ENCODE results near the gene SKIDA1. TPM values are rescaled to one million over a fixed set of nuclear protein-coding genes. Genes with fewer than 3 reads are reported as not detected.

SKIDA1 gene
- total RNA-seq, 1 experiment from 2014 or later, result 0.34 TPM

DNA sequence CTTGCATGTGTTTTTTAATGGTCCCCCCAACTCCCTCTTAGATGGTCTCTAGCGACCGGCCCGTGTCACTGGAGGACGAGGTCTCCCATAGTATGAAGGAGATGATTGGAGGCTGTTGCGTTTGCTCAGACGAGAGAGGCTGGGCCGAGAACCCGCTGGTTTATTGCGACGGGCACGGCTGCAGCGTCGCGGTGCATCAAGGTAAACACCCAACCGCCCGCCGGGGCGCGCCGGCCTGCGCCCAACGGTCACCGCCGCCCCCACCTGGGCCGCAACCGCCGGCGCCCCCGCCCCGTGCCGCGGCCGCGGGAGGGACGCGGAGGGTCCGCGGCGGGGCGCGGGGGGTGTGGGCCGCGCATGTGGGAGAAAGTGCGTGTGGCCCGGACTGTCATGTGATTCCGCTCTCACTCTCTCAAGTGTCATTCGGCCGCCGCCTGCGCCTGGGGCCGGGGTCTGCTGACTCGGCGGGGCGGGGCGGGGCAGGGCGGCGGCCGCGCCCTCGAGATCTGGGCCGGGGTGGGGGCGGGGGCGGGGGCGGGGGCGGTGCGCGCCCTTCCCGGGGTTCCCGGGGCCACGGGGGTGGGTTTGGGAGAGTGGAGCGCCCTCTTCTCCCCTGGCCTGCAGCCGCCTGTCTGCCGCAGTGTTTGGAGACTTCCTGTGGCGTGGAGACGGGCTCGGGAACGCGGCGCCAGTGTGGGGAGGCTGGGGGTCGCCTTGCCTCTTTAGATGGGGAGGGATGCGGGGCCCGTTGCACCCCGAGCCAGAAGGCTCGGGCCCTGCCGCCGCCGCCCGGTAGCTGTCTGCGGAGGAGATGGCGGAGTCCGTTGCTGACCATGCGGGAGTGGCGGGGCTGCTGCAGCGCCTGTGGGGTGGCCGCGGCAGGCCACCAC lies 9.4 kb upstream of the SKIDA1 start:
- intact Hi-C loops (cut with micrococcal nuclease), result loop anchor here (5.0 kb wide), 1 partner anchor 363 kb away; no protein-coding TSS in a partner anchor
- Histone ChIP-seq H3K9me2 (ENCODE audit: insufficient read depth) (no peaks in the 10 kb centered on the region), H3K9me3 (ENCODE audit: control insufficient read depth in 1 of 2, insufficient read depth in 1 of 2, low read depth in 1 of 2, low read length in 2 of 2) (no peaks in the 10 kb centered on the region), H3K4me2 (ENCODE audit: low read length) (peak overlapping the region; percentile 85), H4K20me1 (ENCODE audit: insufficient read depth) (no peaks in the 10 kb centered on the region), H3K4me1 (ENCODE audit: control insufficient read depth in 1 of 2, insufficient read depth in 2 of 2, low read length in 2 of 2) (peaks cover 21 to 54% of the 10 kb centered on the region in 2 experiments; a peak in 3 of 4 replicates), H3K27me3 (ENCODE audit: insufficient read depth, low read length) (no peaks in the 10 kb centered on the region), H3K4me3 (replicated peaks in 1 of 2; ENCODE audit: low read depth in 1 of 2, low read length in 2 of 2) (peak overlapping the region; percentile 60 to 70), H3K79me2 (ENCODE audit: insufficient read depth, low read length) (peaks cover 48% of the 10 kb centered on the region), H2AFZ (ENCODE audit: low read depth, low read length, poor library complexity, severe bottlenecking) (no peak overlapping the region), H3K27ac (ENCODE audit: low read depth, low read length) (peak overlapping the region; percentile 76), H3K9ac (ENCODE audit: low read length) (peak overlapping the region; percentile 69), H3K36me3 (ENCODE audit: control insufficient read depth in 1 of 2, insufficient read depth in 2 of 2, low read length in 2 of 2) (peaks cover 12 to 14% of the 10 kb centered on the region in 2 experiments; a peak in 3 of 4 replicates)
- ChIA-PET CTCF (no interaction called here), RAD21 (ENCODE audit: low non-redundant PET in 1 of 2, low total read pairs in 2 of 2, uncharacterized antibody in 2 of 2, unreplicated experiment in 2 of 2) (interaction anchor here in 1 of 2 experiments (0.7 kb wide), 1 partner anchor 19 kb away, joined by 4 read pairs; no protein-coding TSS in a partner anchor), POLR2A (no interaction called here)
- no TSS peak for BruUV-seq (replicated peaks)
- TF ChIP-seq ELF1 (IDR thresholded peaks at IDR 0.05; ENCODE audit: borderline replicate concordance, low read depth) (no peak), EZH2phosphoT487 (IDR thresholded peaks at IDR 0.05; ENCODE audit: borderline replicate concordance) (no peak), JUND (IDR thresholded peaks at IDR 0.05) (no peak), RAD21 (IDR thresholded peaks at IDR 0.05; ENCODE audit: low read depth) (no peak), ZFX (IDR thresholded peaks at IDR 0.05) (peak; percentile 49), YY1 (IDR thresholded peaks at IDR 0.05; ENCODE audit: extremely low read depth, insufficient replicate concordance, low read depth, low read length) (peak; percentile 25), ZNF274 (IDR thresholded peaks at IDR 0.05; ENCODE audit: low read depth, low read length) (no peak), POLR2A (IDR thresholded peaks at IDR 0.05; ENCODE audit: borderline replicate concordance, extremely low read depth, insufficient read depth, insufficient read length) (peak; percentile 23), TCF7L2 (IDR thresholded peaks at IDR 0.05; ENCODE audit: borderline replicate concordance, extremely low read depth, insufficient read depth, insufficient read length) (peak; percentile 70), EZH2 (IDR thresholded peaks at IDR 0.05) (no peak), CEBPB (IDR thresholded peaks at IDR 0.05; ENCODE audit: low read depth) (no peak), SIN3A (IDR thresholded peaks at IDR 0.05; ENCODE audit: low read depth) (no peak), SP1 (IDR thresholded peaks at IDR 0.05; ENCODE audit: low read depth) (no peak), ZBTB33 (IDR thresholded peaks at IDR 0.05; ENCODE audit: extremely low read depth, insufficient replicate concordance, low read length) (no peak), POLR2AphosphoS5 (IDR thresholded peaks at IDR 0.05; ENCODE audit: low read depth, low read length) (no peak)
- TF ChIP-seq, protein P1, sequence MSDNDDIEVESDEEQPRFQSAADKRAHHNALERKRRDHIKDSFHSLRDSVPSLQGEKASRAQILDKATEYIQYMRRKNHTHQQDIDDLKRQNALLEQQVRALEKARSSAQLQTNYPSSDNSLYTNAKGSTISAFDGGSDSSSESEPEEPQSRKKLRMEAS (IDR thresholded peaks at IDR 0.05), result 0 out of 2 replicates have a peak, but pooled peaks have one; percentile 34
- TF ChIP-seq, protein P2, sequence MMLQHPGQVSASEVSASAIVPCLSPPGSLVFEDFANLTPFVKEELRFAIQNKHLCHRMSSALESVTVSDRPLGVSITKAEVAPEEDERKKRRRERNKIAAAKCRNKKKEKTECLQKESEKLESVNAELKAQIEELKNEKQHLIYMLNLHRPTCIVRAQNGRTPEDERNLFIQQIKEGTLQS (IDR thresholded peaks at IDR 0.05), result no peak
- TF ChIP-seq, protein P3, sequence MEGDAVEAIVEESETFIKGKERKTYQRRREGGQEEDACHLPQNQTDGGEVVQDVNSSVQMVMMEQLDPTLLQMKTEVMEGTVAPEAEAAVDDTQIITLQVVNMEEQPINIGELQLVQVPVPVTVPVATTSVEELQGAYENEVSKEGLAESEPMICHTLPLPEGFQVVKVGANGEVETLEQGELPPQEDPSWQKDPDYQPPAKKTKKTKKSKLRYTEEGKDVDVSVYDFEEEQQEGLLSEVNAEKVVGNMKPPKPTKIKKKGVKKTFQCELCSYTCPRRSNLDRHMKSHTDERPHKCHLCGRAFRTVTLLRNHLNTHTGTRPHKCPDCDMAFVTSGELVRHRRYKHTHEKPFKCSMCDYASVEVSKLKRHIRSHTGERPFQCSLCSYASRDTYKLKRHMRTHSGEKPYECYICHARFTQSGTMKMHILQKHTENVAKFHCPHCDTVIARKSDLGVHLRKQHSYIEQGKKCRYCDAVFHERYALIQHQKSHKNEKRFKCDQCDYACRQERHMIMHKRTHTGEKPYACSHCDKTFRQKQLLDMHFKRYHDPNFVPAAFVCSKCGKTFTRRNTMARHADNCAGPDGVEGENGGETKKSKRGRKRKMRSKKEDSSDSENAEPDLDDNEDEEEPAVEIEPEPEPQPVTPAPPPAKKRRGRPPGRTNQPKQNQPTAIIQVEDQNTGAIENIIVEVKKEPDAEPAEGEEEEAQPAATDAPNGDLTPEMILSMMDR (IDR thresholded peaks at IDR 0.05 in 2 of 3, conservative IDR thresholded peaks at IDR 0.05 in 1 of 3; ENCODE audit: borderline replicate concordance in 1 of 3, insufficient read depth in 1 of 3, low read depth in 2 of 3, low read length in 2 of 3), result no peak
- DNase-seq (ENCODE audit: low read depth, low spot score) (no peak), ATAC-seq (peak; percentile 38)
